HEK293 (cell line): Measurements from ENCODE around the gene CNOT6L.

Experiments
- CTCF ChIA-PET: fragments of 350-600 bp; formaldehyde crosslinking; extraction: SDS; loops from one replicate; lab custom pipeline; 2021; ENCODE audit warnings: antibody characterized with exemption; lab: Yijun Ruan, JAX
- POLR2A ChIA-PET: fragments of 300-600 bp; formaldehyde crosslinking; extraction: SDS; loops from one replicate; lab custom pipeline; 2020; ENCODE audit warnings: antibody characterized with exemption, inconsistent platforms; lab: Yijun Ruan, JAX
- H3K27ac ChIP-seq: fragments of 200-500 bp; sonication (Bioruptor generic); 2 replicates; pipeline ENCODE4 v1.5.1; 2014; ENCODE audit warnings: low read depth, low read length, control low read depth, inconsistent platforms; ENCODE audit errors: extremely low read depth
- H3K36me3 ChIP-seq, 2 experiments: fragments of 200-500 bp in 1 of 2; sonication (Bioruptor generic) in 1 of 2; 1 replicate in 1 of 2; 2 replicates in 1 of 2; pipeline ENCODE4 v1.5.1; 2014 to 2017; ENCODE audit warnings: inconsistent platforms in 2 of 2, low read length in 2 of 2; ENCODE audit not compliant: control insufficient read depth in 2 of 2, insufficient read depth in 1 of 2
- H3K4me1 ChIP-seq: fragments of 200-500 bp; sonication (Bioruptor generic); 2 replicates; pipeline ENCODE4 v1.5.1; 2014; ENCODE audit warnings: mild to moderate bottlenecking, low read length, inconsistent platforms; ENCODE audit not compliant: control insufficient read depth, insufficient read depth
- H3K4me3 ChIP-seq: 2 replicates; pipeline ENCODE4 v1.5.1; 2011; ENCODE audit warnings: low read depth, mild to moderate bottlenecking, control low read depth, low read length, moderate library complexity
- H3K9me3 ChIP-seq: fragments of 200-500 bp; sonication (Bioruptor generic); 2 replicates; pipeline ENCODE4 v1.5.1; 2014; ENCODE audit warnings: low read depth, low read length, inconsistent platforms; ENCODE audit not compliant: control insufficient read depth, insufficient read depth
- ATF2 ChIP-seq: fragments of 450-650 bp; formaldehyde crosslinking; IDR thresholded peaks from 2 replicates; pipeline ENCODE4 v1.5.1; 2016; ENCODE audit warnings: missing biosample characterization, missing genetic modification characterization, low read depth
- BCL6B ChIP-seq: fragments of 450-650 bp; formaldehyde crosslinking; IDR thresholded peaks from 2 replicates; pipeline ENCODE4 v1.5.1; 2017; ENCODE audit warnings: missing biosample characterization, missing genetic modification characterization
- CTCF ChIP-seq: fragments of 450-650 bp; formaldehyde crosslinking; IDR thresholded peaks from 2 replicates; pipeline ENCODE4 v1.5.1; 2016; ENCODE audit warnings: missing biosample characterization, missing genetic modification characterization
- FEZF1 ChIP-seq: fragments of 450-650 bp; formaldehyde crosslinking; IDR thresholded peaks from 2 replicates; pipeline ENCODE4 v1.5.1; 2016; ENCODE audit warnings: missing biosample characterization, missing genetic modification characterization
- MZF1 ChIP-seq: fragments of 450-650 bp; formaldehyde crosslinking; IDR thresholded peaks from 2 replicates; pipeline ENCODE4 v1.5.1; 2017; ENCODE audit warnings: missing biosample characterization, missing genetic modification characterization, borderline replicate concordance
- OVOL3 ChIP-seq: fragments of 450-650 bp; formaldehyde crosslinking; IDR thresholded peaks from 2 replicates; pipeline ENCODE4 v1.5.1; 2016; ENCODE audit warnings: missing biosample characterization, missing genetic modification characterization
- PRDM1 ChIP-seq: fragments of 450-650 bp; formaldehyde crosslinking; IDR thresholded peaks from 2 replicates; pipeline ENCODE4; 2016; ENCODE audit warnings: missing biosample characterization, missing genetic modification characterization
- SP3 ChIP-seq: fragments of 450-650 bp; formaldehyde crosslinking; IDR thresholded peaks from 2 replicates; pipeline ENCODE4 v1.5.1; 2016; ENCODE audit warnings: missing biosample characterization, missing genetic modification characterization
- YY1 ChIP-seq: fragments of 450-650 bp; formaldehyde crosslinking; IDR thresholded peaks from 2 replicates; pipeline ENCODE4 v1.5.1; 2018; ENCODE audit warnings: missing biosample characterization, missing genetic modification characterization
- ZBTB20 ChIP-seq: fragments of 450-650 bp; formaldehyde crosslinking; IDR thresholded peaks from 2 replicates; pipeline ENCODE4 v1.5.1; 2016; ENCODE audit warnings: missing biosample characterization, missing genetic modification characterization
- ZBTB26 ChIP-seq: fragments of 450-650 bp; formaldehyde crosslinking; optimal IDR thresholded peaks from 2 replicates; pipeline ENCODE3; 2016; ENCODE audit warnings: missing biosample characterization, mild to moderate bottlenecking, missing genetic modification characterization
- ZNF114 ChIP-seq: fragments of 450-650 bp; formaldehyde crosslinking; IDR thresholded peaks from 2 replicates; pipeline ENCODE4 v1.5.0; 2017; ENCODE audit warnings: missing biosample characterization, missing genetic modification characterization
- ZNF155 ChIP-seq: fragments of 450-650 bp; formaldehyde crosslinking; IDR thresholded peaks from 2 replicates; pipeline ENCODE4 v1.5.1; 2016; ENCODE audit warnings: missing biosample characterization, missing genetic modification characterization
- ZNF174 ChIP-seq: fragments of 450-650 bp; formaldehyde crosslinking; IDR thresholded peaks from 2 replicates; pipeline ENCODE4 v1.5.0; 2017; ENCODE audit warnings: missing biosample characterization, mild to moderate bottlenecking, missing genetic modification characterization
- ZNF2 ChIP-seq: fragments of 450-650 bp; formaldehyde crosslinking; IDR thresholded peaks from 2 replicates; pipeline ENCODE4 v1.5.1; 2016; ENCODE audit warnings: missing biosample characterization, missing genetic modification characterization
- ZNF274 ChIP-seq, 2 experiments: fragments of 200-500 bp in 1 of 2; fragments of 450-650 bp in 1 of 2; sonication (Bioruptor generic) in 1 of 2; formaldehyde crosslinking in 1 of 2; IDR thresholded peaks; 2 replicates each; pipeline versions ENCODE4 v1.5.1 to v1.6.1; 2014 to 2016; ENCODE audit warnings: borderline replicate concordance in 1 of 2, inconsistent platforms in 1 of 2, low read length in 1 of 2, missing biosample characterization in 1 of 2, missing genetic modification characterization in 1 of 2
- ZNF48 ChIP-seq: fragments of 450-650 bp; formaldehyde crosslinking; IDR thresholded peaks from 2 replicates; pipeline ENCODE4 v1.5.1; 2016; ENCODE audit warnings: missing biosample characterization, missing genetic modification characterization
- ZNF560 ChIP-seq: fragments of 450-650 bp; formaldehyde crosslinking; IDR thresholded peaks from 2 replicates; pipeline ENCODE4 v1.5.1; 2017; ENCODE audit warnings: missing biosample characterization, missing genetic modification characterization, borderline replicate concordance
- ZNF561 ChIP-seq: fragments of 450-650 bp; IDR thresholded peaks from 2 replicates; pipeline ENCODE4 v1.5.1; 2018; ENCODE audit warnings: missing biosample characterization, missing genetic modification characterization, borderline replicate concordance
- ZNF623 ChIP-seq: fragments of 450-650 bp; formaldehyde crosslinking; IDR thresholded peaks from 2 replicates; pipeline ENCODE4 v1.5.1; 2016; ENCODE audit warnings: missing biosample characterization, missing genetic modification characterization
- ZNF654 ChIP-seq: fragments of 450-650 bp; formaldehyde crosslinking; IDR thresholded peaks from 2 replicates; pipeline ENCODE4 v1.5.1; 2016; ENCODE audit warnings: low read depth, missing biosample characterization, missing genetic modification characterization
- ZNF791 ChIP-seq: fragments of 450-650 bp; formaldehyde crosslinking; IDR thresholded peaks from 2 replicates; pipeline ENCODE4 v1.5.1; 2016; ENCODE audit warnings: missing biosample characterization, missing genetic modification characterization
- TF ChIP-seq, protein P1 (sequence below): fragments of 450-650 bp; formaldehyde crosslinking; IDR thresholded peaks from 2 replicates; pipeline ENCODE4 v1.5.1; 2016; ENCODE audit warnings: missing biosample characterization, missing genetic modification characterization

Gene CNOT6L

DNA sequence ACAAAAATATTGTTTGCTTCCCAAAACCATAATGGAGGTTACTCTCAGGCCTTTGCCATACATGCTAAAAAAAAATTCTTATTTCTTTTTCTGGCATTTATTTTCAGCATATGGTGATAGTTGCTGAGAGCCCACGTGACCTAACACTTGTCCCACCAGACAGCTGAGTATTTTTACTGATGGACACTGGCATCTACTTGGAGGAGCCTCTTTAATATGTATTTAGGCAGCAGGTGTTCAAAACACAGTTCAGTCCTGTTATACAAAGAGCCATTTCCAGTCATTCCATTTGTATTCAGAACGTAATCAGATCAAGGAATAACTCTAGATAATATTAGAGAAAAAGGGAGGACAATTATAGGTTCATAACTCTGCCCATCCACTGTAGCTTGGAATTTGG, 118.0 kb downstream of the CNOT6L start (continued):
- TF ChIP-seq ZBTB26 (no peak), OVOL3 (tag by site-specific recombination) (no peak), ZNF48 (no peak), BCL6B (tag by site-specific recombination) (no peak), SP3 (tag by site-specific recombination) (no peak), ZNF791 (tag by site-specific recombination) (no peak), ZNF2 (tag by site-specific recombination) (no peak), ZNF623 (tag by site-specific recombination) (no peak), ZNF114 (tag by site-specific recombination) (no peak)
- TF ChIP-seq, protein P1, sequence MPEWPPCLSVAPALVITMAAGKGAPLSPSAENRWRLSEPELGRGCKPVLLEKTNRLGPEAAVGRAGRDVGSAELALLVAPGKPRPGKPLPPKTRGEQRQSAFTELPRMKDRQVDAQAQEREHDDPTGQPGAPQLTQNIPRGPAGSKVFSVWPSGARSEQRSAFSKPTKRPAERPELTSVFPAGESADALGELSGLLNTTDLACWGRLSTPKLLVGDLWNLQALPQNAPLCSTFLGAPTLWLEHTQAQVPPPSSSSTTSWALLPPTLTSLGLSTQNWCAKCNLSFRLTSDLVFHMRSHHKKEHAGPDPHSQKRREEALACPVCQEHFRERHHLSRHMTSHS (tag by site-specific recombination), result no peak

GRCh38 chr4:77699731-77700210, 119.4 kb downstream of the CNOT6L start:
- POLR2A ChIA-PET, result no interaction called here
- CTCF ChIA-PET, result interaction anchor here (0.6 to 0.9 kb wide), 6 partner anchors 17 to 952 kb away, joined by 3 to 4 read pairs (median 4); no protein-coding TSS in a partner anchor
- H3K4me3 ChIP-seq, result no peak overlapping the region
- no peak overlapping the region for H3K27ac ChIP-seq
- TF ChIP-seq MZF1, result peak; percentile 30; the same call in 1 of the 2 replicates
- peak; percentile 66 for TF ChIP-seq ZBTB20 (tag by site-specific recombination)
- TF ChIP-seq ZNF174 (tag by site-specific recombination), result no peak
- 0 out of 2 replicates have a peak, but pooled peaks have one; percentile 17 for TF ChIP-seq CTCF (tag by site-specific recombination)
- TF ChIP-seq PRDM1 (tag by site-specific recombination), result peak; percentile 73
- no peak for TF ChIP-seq FEZF1 (tag by site-specific recombination)
- H3K4me1 ChIP-seq, result no peaks in the 10 kb centered on the region
- H3K9me3 ChIP-seq, result no peaks in the 10 kb centered on the region
- H3K36me3 ChIP-seq, result no peaks in the 10 kb centered on the region

DNA sequence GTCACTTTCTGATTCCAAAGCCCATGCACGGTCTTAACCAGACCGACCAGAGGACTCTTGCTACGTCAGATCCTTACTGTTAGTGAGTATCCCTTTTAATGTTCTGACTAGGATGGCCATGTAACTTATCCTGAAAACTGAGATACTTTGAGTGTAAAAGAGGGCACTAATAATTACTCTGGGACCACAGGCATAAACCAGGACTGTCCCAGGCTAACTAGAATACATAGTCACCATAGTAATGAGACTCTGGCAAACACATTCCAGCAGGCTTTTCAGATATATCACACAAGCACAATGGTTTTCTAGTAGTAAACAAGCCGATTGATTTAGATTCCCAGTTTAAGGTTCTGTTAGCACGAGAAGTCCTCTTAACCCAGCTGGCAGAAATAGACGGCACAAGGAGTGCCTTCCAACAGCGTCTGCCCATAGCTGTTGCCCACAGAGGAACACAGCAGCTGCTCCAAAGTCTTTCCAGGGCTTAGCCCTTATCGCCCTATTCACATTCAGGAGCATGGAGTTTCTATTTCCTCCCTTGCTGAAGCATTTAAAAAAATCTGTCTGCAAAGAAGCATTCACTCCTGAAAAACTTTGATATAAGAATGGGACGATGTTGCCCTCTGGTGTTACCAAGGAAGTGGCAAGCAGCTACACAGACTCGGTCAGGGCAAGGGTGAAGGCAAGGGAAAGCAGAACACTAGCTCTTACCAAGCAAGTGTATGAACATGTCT, 121.1 kb downstream of the CNOT6L start:
- Histone ChIP-seq H3K9me3 (no peaks in the 10 kb centered on the region), H3K4me1 (no peaks in the 10 kb centered on the region), H3K36me3 (no peaks in the 10 kb centered on the region), H3K4me3 (no peak overlapping the region), H3K27ac (no peak overlapping the region)
- POLR2A ChIA-PET, result interaction anchor here (0.6 kb wide), 1 partner anchor 455 kb away, joined by 3 read pairs; no protein-coding TSS in a partner anchor
- CTCF ChIA-PET, result interaction anchor here (0.6 to 1.2 kb wide), 4 partner anchors 47 to 310 kb away, joined by 3 to 5 read pairs (median 4); no protein-coding TSS in a partner anchor
- TF ChIP-seq ZNF561 (tag by site-specific recombination) (no peak), ZNF155 (tag by site-specific recombination) (no peak), ZNF560 (tag by site-specific recombination) (no peak), ZNF654 (peak; percentile 16; the same call in 1 of the 2 replicates), ZNF274 (IDR thresholded peaks at IDR 0.05; ENCODE audit: low read length) (no peak), ZNF274 (tag by site-specific recombination; IDR thresholded peaks at IDR 0.05; ENCODE audit: borderline replicate concordance) (no peak), YY1 (tag by site-specific recombination) (no peak), ATF2 (tag by site-specific recombination) (no peak)
